Body of pancreas (tissue), 4 donors: ENCODE results near the gene NELFA.

Source experiments
- CTCF ChIP-seq, 7 experiments: fragments of 450-650 bp in 4 of 7; fragments of 200-600 bp in 3 of 7; sonication (generic) in 3 of 7; IDR thresholded peaks; one replicate each; pipeline ENCODE4 v1.5.1; 2016 to 2019; ENCODE audit warnings: antibody characterized with exemption in 7 of 7
- POLR2A ChIP-seq, 3 donors: fragments of 450-650 bp; IDR thresholded peaks; one replicate each; pipeline ENCODE4 v1.6.1; 2016; ENCODE audit warnings: antibody characterized with exemption in 3 of 3, mild to moderate bottlenecking in 2 of 3

- TF ChIP-seq CTCF (IDR thresholded peaks at IDR 0.05) (no peak), POLR2A (IDR thresholded peaks at IDR 0.05) (no peak)
Observed at GRCh38 chr4:1981251-1982058, 27.3 kb downstream of the NELFA start.
